HG03442 (cell line): Measurements from ENCODE around the gene KCNG4.

Experiments
- ATAC-seq: cut with Tn5 transposase; IDR thresholded peaks from one replicate; pipeline ENCODE4 v1.9.1; 2021; ENCODE audit warnings: mild to moderate bottlenecking, moderate library complexity; ENCODE audit not compliant: unreplicated experiment

KCNG4 gene

DNA sequence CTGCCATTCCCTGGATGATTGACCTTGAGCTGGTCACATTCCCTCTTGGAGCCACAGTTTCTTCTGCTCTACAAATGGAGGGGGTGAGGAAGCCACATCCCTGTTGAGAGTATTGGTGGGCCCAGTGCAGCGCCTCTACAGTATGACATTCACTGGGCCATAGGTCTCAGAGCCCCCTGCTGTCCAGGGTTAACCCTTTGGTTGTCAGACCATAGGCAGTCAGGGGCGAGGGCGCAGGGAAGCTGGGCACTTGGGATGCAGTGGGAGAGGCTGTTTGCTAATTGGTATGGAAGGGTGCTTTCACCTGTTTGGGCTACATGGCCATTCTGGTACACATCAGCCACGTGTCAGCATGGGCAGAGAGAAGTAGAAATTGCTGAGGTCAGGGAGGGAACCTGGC lies 27.6 kb upstream of the KCNG4 start:
- ATAC-seq = no peak

DNA sequence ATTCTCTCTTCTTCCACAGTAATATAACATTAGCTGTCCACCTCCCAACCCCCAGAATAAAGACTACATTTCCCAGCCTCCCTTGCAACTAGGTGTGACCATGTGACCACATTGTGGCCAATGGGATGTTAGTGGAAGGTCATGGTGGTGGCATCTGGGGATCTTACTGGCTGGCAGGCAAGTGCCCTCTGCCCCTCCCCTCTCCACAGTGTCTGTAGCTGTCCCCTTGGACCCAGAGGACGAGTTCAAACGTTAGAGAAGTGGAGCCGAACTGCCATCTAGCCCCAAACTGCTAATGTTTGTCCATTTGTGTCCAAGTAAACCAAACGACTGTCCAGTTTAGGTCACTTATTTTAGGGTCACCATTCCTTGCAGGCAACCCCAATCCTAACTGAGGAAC lies 26.6 kb upstream of the KCNG4 start:
- no peak for ATAC-seq

DNA sequence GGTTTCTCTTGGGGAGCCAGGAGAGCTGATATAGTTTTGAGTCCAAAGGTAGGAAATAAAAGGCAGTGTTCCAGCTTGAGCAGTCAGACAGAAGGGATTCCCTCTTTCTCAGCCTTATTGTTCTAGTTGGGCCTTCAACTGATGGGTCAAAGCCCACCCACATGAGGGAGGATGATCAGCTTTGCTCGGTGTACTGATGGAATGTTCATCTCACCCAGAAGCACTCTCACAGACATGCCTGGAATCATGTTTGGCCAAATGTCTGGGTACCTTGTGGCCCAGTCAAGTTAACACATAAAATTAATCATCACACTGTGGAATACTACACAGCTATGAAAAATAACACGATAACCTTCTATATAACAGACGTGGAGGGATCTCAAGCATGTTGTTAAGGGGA lies 23.1 kb upstream of the KCNG4 start:
- no peak for ATAC-seq

DNA sequence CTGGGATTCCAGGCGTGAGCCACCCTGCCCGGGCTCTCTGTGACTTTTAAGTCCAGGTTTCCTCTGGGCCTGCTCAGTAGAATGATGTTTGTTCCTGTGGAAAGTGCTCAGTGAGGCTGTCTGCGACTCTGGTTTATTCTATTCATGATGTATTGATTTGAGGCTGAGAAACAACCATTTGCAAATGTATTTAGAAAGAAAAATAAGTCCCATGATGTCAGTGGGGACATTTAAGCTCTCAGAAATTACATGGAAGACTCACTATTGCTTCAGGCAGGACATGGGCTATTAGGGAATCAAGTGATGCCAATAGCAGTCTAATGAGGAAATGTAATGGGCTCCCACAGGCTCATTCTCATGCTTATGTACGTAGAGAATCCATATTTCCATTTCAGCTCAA lies 22.2 kb upstream of the KCNG4 start:
- no peak for ATAC-seq

DNA sequence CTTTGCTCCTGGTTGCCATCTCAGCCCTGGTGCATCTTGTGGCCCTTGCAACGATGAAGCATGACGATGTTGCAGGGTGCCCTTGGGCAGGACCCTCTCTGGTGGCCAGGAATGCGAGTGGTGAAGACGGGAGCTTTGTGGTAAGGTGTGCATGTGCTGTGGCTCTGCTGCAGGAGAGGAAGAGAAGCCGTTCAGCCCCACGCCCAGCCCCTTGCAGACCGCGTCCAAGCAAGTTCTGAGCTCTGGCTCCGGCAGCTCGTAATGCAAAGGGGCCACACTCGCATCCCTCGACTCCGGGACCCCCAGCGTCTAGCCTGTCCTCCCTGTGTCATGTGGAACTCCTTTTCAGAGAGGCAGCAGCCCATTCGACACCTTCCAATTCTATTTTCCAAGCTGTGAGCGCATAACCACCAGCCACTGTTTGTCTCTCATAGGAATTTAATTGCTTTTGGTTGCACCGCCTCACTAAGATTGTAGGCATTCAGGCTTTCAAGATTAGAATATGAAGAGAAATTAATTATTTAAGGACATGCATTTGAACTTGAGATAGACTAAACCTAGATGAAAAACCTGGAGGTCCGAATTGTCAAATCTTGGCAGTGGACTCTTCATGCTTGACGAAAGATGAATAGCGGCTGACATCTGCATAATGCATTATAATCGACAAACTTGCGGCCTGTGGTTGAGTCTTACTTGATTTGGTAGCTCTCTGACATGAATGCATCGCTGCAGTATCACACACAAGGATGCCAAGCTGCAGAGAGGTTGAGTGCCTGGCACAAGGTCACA lies 21.1 kb upstream of the KCNG4 start:
- no peak for ATAC-seq

DNA sequence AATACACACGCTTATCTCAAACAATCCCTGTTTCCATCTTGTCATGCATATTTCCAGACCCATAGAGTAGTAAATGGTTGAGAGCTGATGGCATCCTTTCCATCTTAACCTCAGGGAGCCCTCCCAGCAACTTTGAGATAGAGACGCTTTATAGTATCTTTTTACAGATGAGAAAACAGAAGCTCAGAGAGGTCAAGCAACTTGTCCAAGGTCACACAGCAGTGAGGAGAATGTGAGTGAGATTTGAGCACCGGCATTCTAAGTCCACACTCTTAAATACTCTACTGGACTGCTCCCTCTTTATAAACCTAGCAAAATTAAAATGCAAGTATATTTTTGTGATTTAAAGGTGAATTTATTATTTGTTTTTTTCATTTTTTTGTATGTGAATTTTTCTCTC lies 19.9 kb upstream of the KCNG4 start:
- ATAC-seq = no peak

DNA sequence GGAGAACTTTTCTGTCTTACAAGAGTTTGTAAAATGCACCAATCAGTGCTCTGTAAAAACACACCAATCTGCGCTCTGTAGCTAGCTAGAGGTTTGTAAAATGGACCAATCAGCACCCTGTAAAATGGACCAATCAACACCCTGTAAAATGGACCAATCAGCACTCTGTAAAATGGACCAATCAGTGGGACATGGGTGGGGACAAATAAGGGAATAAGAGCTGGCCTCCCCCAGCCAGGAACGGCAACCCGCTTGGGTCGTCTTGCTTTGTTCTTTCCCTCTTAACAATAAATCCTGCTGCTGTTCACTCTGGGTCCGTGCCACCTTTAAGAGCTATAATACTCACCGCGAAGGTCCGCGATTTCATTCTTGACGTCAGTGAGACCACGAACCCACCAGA lies 18.5 kb upstream of the KCNG4 start:
- no peak for ATAC-seq

DNA sequence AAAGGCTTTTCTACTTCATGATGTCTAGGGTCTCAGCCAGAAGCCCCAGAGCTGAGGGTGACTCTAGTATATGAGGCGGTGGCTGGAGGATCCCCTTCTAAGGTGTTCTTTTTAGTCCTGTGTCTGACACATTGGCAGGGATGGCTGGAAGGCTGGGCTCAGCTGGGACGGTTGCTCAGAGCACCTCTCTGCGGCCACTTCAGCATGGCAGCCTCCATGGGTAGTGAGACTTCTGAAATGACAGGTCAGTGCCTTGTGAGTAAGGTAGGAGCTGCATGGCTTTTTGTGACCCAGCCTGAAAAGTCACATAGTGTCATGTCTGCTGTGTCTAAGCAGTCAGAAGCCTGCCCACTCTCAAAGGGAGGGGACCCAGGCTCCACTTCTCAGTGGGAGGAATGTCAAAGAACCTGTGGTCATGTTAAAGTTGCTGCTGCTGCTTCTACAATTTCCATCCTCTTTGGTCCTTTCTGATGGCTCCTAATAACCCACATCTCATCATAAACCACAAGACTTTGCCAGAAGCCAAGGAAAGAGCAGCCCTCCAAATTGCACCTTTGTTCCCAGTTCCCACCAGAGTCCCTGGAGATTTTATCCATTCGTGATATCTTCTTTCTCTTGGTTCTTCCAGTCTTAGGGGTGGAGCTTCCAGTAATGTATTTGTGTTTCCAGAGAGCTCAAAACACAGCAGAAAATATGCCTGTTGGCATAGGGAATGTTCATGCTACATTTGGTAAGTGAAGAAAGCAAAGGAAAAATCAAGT lies 15.4 kb upstream of the KCNG4 start:
- ATAC-seq = no peak

DNA sequence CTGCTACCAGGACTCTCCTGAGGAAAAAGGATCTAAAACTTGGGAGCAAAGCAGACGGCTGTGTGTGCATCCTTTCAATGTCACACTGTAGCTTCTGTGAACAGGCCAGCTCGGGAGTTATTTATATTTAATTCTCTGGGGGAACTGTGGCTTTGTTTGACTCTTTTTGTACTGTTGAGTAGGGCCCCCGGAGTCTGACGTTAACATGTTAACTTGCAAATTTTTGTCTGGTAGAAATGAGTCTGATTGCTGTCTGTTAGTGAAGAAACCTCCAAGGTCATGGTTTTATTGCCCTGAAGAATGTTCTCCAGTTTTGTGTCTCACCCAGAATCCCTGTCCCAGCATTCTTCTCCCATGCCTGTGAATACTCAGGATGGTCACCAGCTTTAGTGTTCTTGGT lies 14.2 kb upstream of the KCNG4 start:
- ATAC-seq = no peak

DNA sequence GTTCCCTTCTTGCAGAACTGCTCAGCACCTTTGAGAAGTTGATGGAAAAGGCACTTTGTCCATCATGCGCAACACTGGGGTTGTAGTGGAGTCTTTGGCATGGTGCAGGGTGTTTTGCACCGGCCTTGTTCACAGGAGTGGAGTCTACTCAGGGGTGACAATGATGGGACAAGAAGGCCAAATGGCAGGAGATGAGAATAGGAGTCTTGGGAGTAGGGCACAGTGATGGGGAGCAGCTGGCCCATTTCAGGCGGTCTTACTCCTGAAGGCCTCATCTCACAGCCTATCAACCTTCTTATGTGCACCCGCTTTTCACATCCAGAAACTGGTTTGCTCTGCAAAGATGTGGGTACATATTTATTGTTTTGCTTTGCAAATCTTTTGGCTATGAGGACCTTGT lies 13.4 kb upstream of the KCNG4 start:
- ATAC-seq = no peak

DNA sequence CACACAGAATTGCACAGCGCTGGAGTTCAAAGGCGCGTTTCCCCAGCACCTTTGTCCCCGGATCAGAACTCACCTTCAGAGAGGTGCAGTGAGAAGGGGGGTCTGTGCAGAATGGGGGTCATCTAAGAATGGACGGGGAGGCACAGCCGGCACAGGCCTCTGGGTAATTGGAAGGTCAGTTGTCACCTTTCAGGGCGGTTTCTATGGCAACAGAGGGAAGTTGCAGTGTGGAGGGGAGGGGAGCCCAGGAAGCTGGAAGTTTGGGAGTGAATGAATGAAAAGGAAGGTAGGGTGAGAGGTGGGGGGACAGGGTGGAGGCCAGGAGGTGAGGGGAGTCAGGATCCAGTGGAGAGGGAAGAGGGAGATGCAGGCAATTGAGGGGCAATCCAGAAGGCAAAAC lies 12.4 kb upstream of the KCNG4 start:
- ATAC-seq = no peak

DNA sequence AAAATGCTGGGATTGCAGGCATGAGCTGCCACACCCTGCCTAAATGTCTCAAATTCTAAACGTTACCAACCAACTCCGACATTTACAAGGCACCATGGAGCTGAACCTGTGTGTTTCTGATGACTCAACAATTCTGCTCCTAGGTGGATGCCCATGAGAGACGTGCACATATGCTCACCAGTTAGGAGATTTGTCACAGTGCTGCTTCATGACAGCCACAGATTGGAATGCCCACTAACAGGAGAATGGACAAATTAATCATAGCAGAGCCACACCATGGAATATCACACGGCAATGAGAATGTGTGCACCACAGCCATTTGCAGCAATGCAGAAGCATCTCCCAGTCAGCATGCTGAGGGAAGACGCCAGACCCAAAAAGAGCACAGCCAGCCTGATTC lies 8.0 kb upstream of the KCNG4 start:
- ATAC-seq = no peak

DNA sequence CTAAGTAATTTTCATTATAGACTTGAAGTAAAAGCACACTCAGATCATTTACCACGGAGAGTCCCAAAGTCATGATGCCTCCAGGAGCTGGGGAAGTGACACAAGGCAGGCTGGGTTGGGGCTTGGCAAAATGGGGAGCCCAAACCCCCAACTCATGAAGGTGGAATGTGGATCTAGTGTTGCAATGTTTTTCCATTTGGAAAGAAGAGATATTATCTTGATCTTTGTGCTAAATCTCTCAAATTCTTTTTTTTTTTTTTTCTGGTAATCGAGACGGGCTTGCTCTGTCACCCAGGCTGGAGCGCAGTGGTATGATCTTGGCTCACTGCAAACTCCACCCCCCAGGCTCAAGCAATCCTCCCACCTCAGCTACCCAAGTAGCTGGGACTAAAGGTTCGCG lies 7.5 kb upstream of the KCNG4 start:
- no peak for ATAC-seq

DNA sequence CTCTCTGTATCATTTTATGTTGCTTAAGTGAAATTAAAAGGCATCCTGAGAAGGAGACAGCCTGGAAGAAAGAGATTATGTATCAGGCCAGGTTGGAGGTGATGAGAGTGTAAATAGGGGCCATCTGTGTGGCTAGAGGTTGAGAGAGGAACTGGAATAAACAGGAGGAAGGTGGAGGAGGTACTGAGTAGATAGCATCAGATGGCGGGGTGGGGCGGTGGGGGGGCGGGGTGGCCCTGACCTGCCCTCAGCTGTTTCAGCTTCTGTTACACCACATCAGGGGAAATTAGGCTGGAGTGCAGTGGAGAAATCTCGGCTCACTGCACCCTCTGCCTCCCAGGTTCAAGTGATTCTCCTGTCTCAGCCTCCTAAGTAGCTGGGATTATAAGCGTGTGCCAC lies 6.9 kb upstream of the KCNG4 start:
- no peak for ATAC-seq

DNA sequence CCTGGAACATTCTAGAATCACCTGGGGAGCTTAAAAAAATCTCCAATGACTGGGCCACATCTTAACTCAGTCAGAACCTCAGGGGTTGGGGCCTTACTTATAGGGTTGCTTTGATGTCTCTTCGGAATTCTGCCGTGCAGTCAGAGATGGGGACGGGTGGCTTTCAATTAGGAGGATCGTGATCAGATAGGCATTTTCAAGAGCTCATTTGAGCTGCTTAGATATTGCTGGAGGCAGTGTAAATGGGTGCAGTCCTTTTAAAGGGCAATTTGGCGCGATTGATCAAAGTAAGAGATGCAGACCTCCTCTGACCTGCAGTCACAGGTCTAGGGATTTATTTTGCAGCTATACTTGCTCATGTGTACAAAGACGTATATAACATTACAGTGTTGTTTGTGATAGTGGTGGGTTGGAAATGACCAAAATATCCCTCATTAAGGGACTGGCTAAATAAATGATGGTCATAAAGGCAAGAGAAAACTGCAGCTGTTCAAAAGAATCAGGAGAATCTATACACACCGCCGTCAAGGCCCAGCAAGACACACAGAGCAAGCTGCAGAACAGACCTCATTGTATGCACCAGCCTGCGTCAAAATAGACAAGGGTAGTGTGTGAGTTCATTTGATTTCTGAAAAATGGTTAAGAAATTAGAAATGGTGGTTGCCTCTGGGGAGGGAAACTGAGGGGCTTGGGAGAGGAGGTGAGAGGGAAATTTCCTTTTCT lies 6.3 kb upstream of the KCNG4 start:
- ATAC-seq = no peak

DNA sequence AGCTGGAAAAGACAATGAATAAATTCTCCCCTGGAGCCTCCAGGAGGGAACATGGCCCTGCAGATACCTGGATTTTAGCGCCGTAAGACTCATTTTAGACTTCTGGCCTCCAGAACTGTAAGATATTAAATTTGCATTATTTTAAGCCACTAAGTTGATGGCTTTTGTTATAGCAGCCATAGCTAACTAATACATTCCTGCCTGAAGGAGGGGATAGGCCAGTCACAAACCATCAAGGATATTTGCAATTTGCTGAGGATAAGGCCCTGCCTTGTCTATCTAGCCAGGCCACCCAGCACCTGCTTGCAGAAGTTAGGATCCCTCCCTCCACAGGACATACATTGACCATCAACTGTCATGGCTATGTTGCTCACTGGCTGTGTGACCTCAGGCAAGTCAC lies 4.9 kb upstream of the KCNG4 start:
- no peak for ATAC-seq

DNA sequence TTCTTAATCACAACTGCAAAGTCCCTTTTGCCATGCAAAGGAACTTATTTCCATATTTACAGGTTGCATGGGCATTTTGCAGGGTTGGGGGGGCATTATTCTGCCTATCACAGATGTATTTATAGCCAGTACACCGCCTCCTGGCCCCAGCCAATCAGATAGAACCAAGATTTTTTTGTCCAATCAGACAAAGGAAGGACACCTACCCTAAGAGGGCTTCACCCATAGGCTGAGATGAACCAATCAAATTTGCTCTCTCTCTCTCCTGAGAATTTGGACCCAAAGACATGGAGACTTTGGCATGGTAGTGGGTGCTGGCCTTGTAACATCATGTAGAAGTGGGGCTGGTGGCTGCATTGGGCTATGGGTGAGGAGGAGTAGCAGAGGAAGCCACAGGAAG lies 3.9 kb upstream of the KCNG4 start:
- ATAC-seq = no peak

DNA sequence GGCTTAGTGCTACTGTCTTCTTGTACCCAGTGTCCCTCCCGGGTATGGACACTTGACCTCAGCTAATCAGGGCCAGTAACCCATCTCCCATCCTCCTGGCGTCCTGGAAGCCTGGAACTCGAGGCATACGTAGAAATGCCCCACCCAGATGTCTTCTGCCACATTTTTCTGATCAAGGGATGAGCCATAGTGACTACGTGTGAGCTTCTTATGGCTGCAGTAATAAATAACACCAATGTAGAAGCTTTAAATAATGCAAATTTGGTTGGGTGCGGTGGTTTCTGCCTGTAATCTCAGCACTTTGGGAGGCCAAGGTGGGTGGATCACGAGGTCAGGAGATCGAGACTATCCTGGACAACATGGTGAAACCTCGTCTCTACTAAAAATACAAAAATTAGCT lies 3.0 kb upstream of the KCNG4 start:
- ATAC-seq = no peak

DNA sequence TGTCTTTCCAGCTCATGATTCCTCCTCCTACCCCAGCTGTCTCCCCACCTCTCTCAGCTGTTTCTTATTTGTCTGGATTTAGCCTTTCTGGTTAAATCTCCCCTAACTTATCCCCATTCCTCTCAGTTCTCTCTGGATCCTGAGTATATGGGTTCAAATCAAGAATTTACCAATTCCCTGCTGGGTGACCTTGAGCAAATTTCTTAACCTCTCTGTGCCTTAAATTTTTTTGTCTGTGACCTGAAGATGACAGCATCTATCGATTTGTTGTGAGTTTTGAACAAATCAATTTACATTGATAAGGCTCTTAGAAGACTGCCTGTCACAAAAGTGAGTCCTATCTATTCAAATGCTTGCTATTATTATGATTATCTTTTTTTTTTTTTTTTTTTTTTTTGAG lies 2.0 kb upstream of the KCNG4 start:
- no peak for ATAC-seq

DNA sequence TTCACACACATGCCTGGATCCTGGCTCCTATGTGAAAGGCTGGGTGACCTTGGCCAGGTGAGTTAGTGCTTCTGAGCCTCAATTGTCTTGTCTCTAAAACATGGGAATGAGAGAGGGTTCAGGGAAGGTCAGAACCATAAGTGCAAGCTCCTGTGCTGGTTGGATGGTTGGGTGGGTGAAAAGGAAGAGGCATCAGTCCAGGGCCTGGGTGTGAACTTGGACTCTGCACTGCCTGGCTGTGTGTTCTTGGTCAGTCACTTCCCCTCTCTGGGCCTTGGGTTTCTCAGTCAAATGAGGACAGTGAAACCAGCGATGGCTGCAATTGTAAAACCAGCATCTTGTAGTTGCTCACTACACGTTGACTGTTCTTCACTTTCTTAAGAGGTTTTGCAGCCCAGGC lies 643 bp upstream of the KCNG4 start:
- no peak for ATAC-seq

DNA sequence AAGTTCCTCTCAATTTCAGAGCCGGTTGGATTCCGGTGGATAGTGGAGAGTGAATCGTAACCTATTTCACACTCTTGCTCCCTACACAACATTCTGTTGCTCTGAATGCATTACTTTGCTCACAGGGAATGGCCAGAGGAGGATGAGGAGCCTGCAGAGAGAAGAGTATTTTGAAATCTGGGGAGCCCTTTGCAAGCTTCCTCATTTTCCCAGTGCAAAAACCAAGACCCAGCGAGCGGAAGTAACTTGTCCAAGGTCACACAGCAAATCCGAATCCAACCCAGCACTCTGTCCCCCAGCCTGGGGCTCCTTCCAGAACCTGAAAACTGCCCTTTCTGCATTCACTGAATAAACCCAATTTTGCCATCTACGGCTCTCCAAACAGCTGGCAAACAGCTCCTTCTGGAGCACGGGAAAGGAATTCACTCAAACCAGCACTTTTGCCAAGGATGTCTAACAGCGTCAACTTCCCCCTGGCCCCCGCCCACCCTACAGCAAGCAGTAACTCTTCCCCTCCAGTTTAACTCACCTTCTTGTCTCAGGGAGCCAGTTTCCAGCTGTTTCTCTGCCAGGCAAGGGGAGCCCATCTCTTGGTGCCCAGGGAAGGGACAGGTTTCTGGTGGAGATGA lies 557 bp downstream of the KCNG4 start:
- no peak for ATAC-seq
